K562 (cell line): Measurements from ENCODE around the gene TREX2. TPM values are rescaled to one million over a fixed set of nuclear protein-coding genes. Genes with fewer than 3 reads are reported as not detected.

Experiments
- CBFB ChIP-seq: sonication (generic); formaldehyde crosslinking; IDR thresholded peaks from 2 replicates; pipeline ENCODE4 v1.4.0; 2020; ENCODE audit warnings: mild to moderate bottlenecking, missing genetic modification reagents
- FOXA1 ChIP-seq: fragments of 450-650 bp; IDR thresholded peaks from 2 replicates; pipeline ENCODE4 v1.6.1; 2016; ENCODE audit warnings: mild to moderate bottlenecking, borderline replicate concordance
- SNRNP70 ChIP-seq: fragments of 200-400 bp; formaldehyde crosslinking; optimal IDR thresholded peaks from 2 replicates; pipeline ENCODE3; 2017; ENCODE audit warnings: low read depth, low read length
- SPI1 ChIP-seq: IDR thresholded peaks from 2 replicates; pipeline ENCODE4 v1.6.1; 2011; ENCODE audit warnings: low read depth, low read length, control low read depth, borderline replicate concordance
- ZSCAN29 ChIP-seq: fragments of 450-650 bp; IDR thresholded peaks from 2 replicates; pipeline ENCODE4 v1.6.1; 2017
- polyA plus RNA-seq, 8 experiments: library from polyadenylated mRNA; depleted of rRNA in 4 of 8; stranded (reverse) in 5 of 8; unstranded in 3 of 8; fragments of >200 nt; fragmentation: Nextera tagmentation in 2 of 8; fragmentation: Illumina TruSeq in 1 of 8; extraction: Ambion mirVana in 2 of 8; extraction: Trizol in 1 of 8; gene quantifications; 2 replicates each; pipeline versions ENCODE4 v1.2.1 to v1.2.3, GENCODE V29; 2011 to 2014; ENCODE audit warnings: inconsistent platforms in 1 of 8, missing spikeins in 1 of 8
- total RNA-seq, 7 experiments: library from RNA; depleted of rRNA in 6 of 7; stranded (reverse); fragments of >200 nt in 6 of 7; fragmentation: Illumina TruSeq in 2 of 7; extraction: Trizol in 2 of 7; gene quantifications; 2 replicates each; pipeline versions ENCODE4 v1.2.1 to v1.2.3, GENCODE V29; 2011 to 2021; ENCODE audit warnings: low replicate concordance in 1 of 7
- TF ChIP-seq, protein P1 (sequence below): sonication (generic); formaldehyde crosslinking; IDR thresholded peaks from 2 replicates; pipeline ENCODE4 v1.8.0; 2022; ENCODE audit warnings: mild to moderate bottlenecking, missing genetic modification reagents
- TF ChIP-seq, protein P2 (sequence below), 2 experiments: fragments of 450-650 bp; formaldehyde crosslinking in 1 of 2; IDR thresholded peaks; 2 replicates each; pipeline versions ENCODE4 v1.4.0 to v1.6.1; 2014 to 2020; ENCODE audit warnings: mild to moderate bottlenecking in 2 of 2, borderline replicate concordance in 1 of 2, low read depth in 1 of 2
- TF ChIP-seq, protein P3 (sequence below): fragments of 450-650 bp; IDR thresholded peaks from 2 replicates; pipeline ENCODE4 v1.6.1; 2016; ENCODE audit warnings: low read depth
- TF ChIP-seq, protein P4 (sequence below): sonication (generic); formaldehyde crosslinking; IDR thresholded peaks from 2 replicates; pipeline ENCODE4 v1.9.0; 2022; ENCODE audit warnings: mild to moderate bottlenecking, missing genetic modification reagents

The TREX2 gene
- total and polyA plus RNA-seq, 9 of the 15 experiments (the other 6 are each of a cell fraction or from before 2014, with no cell fraction given): 0.07 to 1.5 (median 0.33) TPM; not detected in 2

DNA sequence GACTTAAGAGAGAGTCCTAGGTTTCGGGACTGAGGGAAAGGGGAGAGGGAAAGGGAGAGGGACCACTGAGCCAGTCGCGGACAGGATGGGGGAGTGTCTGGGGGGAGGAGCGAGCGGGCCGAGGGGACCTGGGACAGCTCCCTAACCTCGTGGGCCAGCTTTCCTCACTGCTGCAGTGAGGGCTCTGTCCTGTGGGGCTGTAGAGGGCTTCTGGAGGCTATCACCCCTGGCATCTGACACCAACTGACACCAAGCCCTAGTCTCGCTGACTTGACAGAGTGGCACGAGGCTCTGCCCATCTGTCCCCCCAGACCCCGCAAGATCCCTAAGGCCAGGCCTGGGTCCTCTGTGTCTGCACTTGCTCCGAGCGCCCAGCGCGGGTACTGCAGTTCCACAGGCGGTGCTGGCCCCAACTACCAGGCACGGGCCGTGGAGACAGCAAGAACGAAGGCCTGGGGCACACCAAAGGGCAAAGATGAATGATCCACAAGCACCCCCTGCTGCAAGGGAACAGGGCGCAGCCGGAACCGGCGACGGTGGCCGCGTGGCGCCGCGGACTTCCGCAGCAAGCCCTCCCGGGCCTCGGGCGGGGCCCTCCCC lies 24.1 kb upstream of the TREX2 start (continued):
- TF ChIP-seq, protein P1, sequence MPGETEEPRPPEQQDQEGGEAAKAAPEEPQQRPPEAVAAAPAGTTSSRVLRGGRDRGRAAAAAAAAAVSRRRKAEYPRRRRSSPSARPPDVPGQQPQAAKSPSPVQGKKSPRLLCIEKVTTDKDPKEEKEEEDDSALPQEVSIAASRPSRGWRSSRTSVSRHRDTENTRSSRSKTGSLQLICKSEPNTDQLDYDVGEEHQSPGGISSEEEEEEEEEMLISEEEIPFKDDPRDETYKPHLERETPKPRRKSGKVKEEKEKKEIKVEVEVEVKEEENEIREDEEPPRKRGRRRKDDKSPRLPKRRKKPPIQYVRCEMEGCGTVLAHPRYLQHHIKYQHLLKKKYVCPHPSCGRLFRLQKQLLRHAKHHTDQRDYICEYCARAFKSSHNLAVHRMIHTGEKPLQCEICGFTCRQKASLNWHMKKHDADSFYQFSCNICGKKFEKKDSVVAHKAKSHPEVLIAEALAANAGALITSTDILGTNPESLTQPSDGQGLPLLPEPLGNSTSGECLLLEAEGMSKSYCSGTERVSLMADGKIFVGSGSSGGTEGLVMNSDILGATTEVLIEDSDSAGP: no peak
- TF ChIP-seq, protein P2, sequence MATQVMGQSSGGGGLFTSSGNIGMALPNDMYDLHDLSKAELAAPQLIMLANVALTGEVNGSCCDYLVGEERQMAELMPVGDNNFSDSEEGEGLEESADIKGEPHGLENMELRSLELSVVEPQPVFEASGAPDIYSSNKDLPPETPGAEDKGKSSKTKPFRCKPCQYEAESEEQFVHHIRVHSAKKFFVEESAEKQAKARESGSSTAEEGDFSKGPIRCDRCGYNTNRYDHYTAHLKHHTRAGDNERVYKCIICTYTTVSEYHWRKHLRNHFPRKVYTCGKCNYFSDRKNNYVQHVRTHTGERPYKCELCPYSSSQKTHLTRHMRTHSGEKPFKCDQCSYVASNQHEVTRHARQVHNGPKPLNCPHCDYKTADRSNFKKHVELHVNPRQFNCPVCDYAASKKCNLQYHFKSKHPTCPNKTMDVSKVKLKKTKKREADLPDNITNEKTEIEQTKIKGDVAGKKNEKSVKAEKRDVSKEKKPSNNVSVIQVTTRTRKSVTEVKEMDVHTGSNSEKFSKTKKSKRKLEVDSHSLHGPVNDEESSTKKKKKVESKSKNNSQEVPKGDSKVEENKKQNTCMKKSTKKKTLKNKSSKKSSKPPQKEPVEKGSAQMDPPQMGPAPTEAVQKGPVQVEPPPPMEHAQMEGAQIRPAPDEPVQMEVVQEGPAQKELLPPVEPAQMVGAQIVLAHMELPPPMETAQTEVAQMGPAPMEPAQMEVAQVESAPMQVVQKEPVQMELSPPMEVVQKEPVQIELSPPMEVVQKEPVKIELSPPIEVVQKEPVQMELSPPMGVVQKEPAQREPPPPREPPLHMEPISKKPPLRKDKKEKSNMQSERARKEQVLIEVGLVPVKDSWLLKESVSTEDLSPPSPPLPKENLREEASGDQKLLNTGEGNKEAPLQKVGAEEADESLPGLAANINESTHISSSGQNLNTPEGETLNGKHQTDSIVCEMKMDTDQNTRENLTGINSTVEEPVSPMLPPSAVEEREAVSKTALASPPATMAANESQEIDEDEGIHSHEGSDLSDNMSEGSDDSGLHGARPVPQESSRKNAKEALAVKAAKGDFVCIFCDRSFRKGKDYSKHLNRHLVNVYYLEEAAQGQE (IDR thresholded peaks at IDR 0.05; ENCODE audit: borderline replicate concordance): peak; percentile 96
- TF ChIP-seq, protein P2 (CRISPR knock-in tag; IDR thresholded peaks at IDR 0.05; ENCODE audit: low read depth): peak; percentile 92
- TF ChIP-seq, protein P3, sequence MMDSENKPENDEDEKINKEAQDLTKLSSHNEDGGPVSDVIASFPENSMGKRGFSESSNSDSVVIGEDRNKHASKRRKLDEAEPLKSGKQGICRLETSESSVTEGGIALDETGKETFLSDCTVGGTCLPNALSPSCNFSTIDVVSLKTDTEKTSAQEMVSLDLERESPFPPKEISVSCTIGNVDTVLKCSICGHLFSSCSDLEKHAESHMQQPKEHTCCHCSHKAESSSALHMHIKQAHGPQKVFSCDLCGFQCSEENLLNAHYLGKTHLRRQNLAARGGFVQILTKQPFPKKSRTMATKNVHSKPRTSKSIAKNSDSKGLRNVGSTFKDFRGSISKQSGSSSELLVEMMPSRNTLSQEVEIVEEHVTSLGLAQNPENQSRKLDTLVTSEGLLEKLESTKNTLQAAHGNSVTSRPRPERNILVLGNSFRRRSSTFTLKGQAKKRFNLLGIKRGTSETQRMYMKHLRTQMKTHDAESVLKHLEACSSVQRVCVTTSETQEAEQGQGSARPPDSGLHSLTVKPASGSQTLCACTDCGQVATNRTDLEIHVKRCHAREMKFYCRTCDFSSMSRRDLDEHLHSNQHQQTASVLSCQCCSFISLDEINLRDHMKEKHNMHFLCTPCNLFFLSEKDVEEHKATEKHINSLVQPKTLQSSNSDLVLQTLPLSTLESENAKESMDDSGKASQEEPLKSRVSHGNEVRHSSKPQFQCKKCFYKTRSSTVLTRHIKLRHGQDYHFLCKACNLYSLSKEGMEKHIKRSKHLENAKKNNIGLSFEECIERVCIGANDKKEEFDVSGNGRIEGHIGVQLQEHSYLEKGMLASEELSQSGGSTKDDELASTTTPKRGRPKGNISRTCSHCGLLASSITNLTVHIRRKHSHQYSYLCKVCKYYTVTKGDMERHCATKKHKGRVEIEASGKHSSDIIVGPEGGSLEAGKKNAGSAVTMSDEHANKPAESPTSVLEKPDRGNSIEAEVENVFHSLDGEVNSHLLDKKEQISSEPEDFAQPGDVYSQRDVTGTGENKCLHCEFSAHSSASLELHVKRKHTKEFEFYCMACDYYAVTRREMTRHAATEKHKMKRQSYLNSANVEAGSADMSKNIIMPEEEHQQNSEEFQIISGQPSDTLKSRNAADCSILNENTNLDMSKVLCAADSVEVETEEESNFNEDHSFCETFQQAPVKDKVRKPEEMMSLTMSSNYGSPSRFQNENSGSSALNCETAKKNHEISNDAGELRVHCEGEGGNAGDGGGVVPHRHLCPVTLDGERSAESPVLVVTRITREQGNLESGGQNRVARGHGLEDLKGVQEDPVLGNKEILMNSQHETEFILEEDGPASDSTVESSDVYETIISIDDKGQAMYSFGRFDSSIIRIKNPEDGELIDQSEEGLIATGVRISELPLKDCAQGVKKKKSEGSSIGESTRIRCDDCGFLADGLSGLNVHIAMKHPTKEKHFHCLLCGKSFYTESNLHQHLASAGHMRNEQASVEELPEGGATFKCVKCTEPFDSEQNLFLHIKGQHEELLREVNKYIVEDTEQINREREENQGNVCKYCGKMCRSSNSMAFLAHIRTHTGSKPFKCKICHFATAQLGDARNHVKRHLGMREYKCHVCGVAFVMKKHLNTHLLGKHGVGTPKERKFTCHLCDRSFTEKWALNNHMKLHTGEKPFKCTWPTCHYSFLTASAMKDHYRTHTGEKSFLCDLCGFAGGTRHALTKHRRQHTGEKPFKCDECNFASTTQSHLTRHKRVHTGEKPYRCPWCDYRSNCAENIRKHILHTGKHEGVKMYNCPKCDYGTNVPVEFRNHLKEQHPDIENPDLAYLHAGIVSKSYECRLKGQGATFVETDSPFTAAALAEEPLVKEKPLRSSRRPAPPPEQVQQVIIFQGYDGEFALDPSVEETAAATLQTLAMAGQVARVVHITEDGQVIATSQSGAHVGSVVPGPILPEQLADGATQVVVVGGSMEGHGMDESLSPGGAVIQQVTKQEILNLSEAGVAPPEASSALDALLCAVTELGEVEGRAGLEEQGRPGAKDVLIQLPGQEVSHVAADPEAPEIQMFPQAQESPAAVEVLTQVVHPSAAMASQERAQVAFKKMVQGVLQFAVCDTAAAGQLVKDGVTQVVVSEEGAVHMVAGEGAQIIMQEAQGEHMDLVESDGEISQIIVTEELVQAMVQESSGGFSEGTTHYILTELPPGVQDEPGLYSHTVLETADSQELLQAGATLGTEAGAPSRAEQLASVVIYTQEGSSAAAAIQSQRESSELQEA: peak; percentile 86
- TF ChIP-seq SPI1: 0 out of 2 replicates have a peak, but pooled peaks have one; percentile 15
- TF ChIP-seq SNRNP70: no peak
- TF ChIP-seq, protein P4, sequence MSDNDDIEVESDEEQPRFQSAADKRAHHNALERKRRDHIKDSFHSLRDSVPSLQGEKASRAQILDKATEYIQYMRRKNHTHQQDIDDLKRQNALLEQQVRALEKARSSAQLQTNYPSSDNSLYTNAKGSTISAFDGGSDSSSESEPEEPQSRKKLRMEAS (CRISPR knock-in tag): peak; percentile 78
- TF ChIP-seq FOXA1: no peak
- TF ChIP-seq ZSCAN29: no peak
- 0 out of 2 replicates have a peak, but pooled peaks have one; percentile 22 for TF ChIP-seq CBFB (CRISPR knock-in tag)
